AML-193 (cell line): ENCODE data around the gene PCBP1.
"Not testable (repeated sequence)": the region's sequence is repeated elsewhere in the genome, so short reads cannot be mapped to it uniquely, and the experiment has no call there.

Experiments used
- DNase-seq, 2 experiments: peaks; one replicate each; lab custom pipeline; 2025; lab: John Stamatoyannopoulos, UW

The PCBP1 gene

DNA sequence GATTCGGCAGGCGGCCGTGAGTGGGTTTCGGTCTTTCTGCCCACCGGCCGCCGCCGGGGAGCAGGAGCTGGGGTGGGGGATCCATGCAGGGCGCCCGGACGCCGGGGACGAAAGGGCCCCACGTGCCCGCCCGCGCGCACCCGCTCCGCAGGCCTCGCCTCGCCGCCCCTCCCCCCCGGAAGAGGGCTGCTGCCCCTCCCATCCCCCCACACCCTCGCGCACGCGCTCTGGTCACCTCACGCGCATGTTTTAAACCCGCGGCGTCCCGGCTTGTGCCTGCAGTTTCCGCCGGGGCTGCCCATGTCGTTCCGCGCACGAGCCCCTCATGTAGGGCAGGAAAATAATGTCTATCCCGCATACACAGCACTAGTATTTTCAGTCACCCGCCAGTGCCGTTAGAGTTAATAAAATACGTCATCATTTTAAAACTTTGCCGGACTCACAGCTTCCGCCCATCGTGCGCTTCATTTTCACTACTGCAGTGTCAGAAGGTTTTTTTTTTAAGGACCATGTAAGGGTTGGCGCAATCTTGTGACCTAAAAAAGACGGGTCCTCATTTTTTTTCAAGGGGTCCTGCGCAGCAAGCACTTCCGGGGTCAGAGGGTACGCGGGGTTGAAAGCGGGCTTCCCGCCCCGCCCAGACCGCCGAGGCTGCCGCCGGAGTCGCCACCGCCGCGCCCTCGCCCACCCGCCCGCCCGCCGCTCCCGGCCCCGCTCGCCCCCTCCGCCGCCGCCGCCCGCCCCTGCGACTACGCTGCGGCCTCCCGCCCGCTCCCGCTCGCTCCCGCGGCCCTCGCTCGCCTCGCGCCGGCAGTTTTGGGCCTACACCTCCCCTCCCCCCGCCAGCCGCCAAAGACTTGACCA is at the start of gene PCBP1:
Gene PCBP1 (plus strand): TSS at position 640 of the 864 bp plus-strand sequence. CDS start 267 bp downstream, outside the sequence.
- DNase-seq: peak; percentile 81 to 88

DNA sequence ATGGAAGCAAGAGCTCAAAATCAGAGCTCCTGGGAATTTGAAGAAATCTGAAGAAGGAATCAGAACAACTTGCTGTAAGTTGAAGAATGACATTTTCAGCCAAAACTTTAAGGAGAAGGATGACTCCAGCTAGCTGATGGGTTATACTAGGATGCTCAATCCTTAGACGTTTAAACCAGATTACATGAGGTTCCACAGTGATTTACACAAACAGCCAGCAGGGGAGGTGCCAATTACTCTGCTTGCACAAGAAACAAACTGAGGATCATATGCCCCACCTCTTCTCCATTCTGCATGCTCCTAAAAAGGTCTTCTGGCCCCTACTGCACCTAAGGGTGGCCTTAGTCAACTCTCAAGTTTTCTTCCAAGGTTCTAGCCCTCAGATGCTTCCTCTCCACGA is 47.9 kb upstream of the PCBP1 start:
- DNase-seq: no peak

DNA sequence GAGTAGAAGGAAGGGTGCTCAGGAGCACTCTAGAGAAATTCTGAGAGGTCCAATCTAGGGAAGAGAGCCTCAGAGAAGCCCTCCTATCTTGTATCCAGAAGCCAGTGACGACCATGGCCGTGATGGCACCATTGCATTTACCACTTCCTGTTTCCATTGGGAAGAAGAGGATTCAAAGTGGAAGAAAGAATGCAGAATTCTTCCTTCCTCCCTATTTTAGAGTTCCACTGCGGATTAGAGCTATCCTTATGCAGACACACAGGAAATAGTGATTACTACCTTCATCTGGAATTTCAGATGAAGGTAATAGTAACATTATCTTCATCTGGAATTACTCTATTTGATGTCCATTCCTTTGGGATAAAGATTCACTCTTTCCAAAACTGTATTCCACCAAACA is 45.6 kb upstream of the PCBP1 start:
- no peak for DNase-seq

DNA sequence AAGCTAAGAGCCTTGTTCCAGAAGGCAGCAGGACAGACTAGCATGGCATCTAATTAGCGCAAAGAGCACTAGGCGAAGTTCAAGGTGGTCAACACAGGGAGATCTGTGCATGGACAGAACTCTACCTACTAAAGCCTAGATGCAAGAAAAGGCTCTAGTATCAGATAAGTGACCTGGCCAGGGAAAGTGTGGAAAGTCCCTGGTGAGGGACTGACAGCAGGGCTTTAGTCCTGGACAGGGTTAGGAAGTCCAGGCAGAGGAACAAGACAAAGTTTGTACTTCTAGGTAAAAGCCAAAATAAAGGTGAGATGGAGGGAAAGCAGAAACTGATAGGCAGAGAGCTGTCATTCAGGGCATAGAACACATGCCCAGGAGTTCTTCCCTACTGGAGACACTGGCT is 45.0 kb upstream of the PCBP1 start:
- DNase-seq: no peak

DNA sequence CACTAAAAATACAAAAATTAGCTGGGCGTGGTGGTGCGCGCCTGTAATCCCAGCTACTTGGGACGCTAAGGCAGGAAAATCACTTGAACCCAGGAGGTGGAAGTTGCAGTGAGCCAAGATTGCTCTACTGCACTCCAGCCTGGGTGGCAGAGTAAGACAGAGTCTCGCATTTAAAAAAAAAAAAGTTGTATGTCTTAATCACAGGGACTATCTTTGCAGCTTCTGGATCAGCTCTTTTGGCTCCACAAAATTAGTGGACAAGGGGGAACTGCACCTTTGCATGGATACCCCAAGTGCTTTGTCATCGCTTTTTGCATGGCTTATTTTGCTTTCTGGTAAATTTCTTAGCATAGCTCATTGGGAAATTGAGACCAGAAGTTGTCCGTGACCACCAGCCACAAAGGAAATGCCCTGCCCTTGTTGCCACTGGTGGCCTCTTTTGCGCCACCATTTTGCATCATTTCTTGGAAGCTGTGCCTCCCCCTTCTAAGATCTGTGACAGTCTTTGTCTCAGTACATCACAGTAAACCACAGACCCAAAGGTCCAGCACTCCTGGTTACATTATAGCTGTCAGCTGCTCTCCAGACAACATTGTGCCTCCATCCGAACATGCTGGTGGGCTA is 43.9 kb upstream of the PCBP1 start:
- peak; percentile 30 to 53 for DNase-seq

DNA sequence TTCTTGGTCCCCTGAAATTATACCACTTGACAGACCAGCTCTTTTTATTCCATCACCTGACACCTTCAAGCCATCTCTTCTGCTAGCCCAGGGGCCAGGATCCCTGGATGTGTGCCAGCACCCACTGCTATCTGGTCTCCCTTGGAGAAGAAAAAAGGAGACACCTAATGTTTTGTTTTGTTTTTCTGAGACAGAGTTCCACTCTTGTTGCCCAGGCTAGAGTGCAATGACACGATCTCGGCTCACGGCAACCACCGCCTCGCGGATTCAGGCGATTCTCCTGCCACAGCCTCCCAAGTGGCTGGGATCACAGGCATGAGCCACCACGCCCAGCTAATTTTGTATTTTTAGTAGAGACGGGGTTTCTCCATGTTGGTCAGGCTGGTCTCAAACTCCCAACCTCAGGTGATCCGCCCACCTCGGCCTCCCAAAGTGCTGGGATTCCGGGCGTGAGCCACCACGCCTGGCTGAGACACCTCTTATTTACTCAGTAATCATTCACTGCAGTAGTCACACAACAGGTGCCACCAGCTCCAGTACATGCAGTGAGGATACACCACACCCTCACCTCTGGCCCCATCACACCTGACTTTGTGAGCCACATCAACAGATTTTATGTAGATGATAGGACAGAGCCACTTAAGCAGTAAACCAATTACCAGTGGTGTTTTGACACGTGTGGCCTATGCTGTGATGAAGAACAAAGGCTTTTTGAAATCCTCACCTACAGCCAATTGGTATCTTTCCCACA is 42.8 kb upstream of the PCBP1 start:
- no peak for DNase-seq

DNA sequence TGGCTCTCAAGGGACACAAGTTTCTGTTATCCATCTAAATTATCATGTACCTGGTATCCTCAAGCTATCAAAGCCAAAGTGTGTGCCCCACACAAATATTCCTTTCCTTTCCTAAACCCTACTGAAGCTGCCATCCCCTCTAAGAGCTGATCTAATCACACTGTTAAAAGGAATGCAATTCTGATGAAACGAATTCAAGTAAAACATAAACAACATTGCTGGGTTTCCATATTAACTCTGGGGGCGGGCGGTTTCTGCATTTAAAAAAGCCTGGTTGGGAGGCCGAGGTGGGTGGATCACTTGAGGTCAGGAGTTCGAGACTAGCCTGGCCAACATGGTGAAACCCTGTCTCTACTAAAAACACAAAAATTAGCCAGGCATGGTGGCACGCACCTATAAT is 41.9 kb upstream of the PCBP1 start:
- DNase-seq: no peak

DNA sequence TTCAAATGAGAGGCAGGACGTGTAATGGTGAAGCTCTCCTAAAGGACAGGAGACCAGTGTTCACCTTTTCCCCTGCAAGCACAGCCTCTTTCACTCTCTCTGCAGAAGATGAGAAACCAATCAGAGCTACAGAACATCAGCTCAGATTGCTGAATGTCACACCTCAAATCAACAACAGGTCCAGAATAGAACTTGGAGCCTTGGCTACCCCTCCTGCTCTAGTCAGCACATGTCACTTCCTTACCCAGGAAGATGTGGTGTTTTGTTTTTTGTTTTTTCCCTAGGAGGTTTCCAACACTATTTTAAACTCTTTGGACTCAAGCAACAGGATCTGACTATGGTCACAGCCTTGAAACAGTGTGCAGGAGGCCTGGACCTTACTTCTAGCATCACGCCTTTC is 41.3 kb upstream of the PCBP1 start:
- no peak for DNase-seq

DNA sequence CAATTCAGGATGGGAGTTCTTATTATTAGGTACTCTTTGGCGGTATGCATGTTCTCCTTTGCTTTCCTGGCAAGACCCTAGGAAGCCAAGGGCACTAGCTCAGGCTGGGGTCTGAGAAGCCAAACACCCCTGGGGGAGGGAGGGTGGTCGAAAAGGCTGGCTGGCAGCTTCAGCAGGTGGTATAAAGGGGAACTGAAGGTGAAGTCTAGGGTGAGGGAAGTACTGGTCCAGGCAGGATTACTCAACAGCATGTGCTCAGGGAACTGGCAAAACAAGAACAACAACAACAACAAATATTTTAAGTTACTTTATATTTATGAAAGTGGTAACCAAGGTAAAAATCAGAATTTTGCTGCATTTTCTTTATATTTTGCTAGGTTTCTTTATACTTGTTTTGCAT is 40.7 kb upstream of the PCBP1 start:
- DNase-seq: no peak

DNA sequence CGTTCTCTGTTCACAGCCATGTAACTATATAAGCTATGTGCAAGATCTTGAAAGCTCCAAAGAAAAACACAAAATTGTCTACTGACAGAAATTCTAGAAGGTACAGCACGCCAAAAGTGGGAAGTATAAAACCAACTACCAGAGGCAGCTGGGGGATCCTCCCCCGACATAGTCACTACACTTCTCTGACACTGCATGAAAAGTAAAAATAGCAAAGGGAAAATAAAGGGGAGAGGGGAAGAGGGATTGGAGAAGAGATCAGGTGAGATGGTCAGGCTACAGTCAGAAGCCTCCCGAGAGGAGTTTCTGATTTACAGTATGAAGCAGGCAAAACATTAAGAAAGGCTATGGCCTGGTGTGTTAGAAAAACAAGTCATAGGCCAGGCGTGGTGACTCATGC is 39.8 kb upstream of the PCBP1 start:
- DNase-seq: no peak

DNA sequence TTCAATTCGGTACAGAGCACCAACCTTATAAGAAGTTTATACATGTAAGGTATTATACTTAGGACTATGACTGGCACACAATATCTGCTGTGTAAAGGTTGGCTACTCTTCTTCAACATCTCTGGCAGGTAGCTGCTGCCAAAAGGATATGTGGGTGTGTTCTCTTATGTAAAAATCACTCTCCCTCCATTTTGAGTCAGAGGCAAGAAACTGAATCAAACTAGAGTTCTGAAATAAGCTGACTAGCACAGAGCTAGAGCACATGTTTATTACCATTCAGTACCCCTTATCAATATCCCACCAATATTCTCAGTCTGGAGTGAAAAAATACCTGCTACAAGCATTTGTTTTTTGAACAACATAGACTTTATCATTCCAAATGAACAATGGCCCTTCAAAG is 38.0 kb upstream of the PCBP1 start:
- DNase-seq: no peak

DNA sequence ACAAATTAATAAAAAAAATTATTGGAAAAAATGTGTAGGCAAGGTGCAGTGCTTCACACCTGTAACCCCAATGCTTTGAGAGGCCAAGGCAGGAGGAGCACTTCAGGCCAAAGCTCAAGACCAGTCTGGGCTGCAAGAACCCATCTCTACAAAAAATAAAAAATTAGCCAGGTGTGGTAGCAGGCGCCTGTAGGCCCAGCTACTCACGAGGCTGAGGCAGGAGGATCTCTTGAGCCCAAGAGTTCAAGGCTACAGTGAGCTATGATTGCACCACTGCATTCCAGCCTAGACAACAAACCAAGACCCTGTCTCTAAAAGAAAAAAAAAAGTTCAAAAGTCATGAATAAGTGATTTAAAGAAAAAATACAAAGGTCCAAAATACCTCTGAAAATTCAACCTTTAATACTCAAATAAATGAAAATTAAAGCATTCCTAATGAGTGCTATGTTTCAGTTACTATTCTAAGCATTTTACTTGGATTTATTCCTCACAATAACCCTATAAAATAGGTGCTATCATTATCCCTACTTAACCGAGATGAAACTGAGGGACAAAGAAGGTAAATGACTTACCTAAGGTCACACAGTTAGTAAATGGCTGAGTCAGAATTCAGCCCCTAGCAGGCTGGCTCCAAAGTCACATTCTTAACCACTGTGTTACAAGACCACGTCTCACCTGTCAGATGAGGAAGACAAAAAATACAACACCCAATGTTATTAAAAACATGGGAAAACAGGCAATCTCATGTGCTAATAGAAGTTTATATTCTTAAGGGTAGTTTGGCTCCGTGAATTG is 36.4 kb upstream of the PCBP1 start:
- DNase-seq: no peak

DNA sequence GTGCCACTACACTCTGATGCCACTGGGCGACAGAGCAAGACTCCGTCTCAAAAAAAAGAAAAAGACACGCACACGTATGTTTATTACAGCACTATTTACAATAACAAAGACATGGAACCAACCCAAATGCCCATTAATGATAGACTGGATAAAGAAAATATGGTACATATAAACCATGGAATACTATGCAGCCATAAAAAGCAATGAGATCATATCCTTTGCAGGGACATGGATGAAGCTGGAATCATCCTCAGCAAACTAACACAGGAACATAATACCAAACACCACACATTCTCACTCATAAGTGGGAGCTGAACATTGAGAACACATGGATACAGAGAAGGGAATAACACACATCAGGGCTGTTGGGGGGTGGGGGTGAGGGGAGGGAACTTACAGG is 32.0 kb upstream of the PCBP1 start:
- DNase-seq: not testable (repeated sequence)

DNA sequence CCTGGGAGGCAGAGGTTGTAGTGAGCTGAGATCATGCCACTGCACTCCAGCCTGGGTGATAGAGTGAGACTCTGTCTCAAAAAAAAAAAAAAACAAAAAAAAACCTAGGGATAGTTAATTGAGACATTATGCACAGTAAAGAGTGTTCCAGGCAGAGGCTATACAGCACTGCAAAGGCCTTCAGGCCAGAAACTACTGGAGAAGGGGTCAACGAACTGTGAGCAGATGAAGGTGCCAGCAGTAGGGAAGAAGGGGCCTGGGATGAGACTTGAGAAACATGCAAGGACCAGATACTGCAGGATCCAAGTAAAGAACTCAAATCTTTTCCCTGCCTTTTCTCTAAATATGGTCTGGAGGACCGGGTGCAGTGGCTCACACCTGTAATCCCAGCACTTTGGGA is 26.0 kb upstream of the PCBP1 start:
- DNase-seq: no peak

DNA sequence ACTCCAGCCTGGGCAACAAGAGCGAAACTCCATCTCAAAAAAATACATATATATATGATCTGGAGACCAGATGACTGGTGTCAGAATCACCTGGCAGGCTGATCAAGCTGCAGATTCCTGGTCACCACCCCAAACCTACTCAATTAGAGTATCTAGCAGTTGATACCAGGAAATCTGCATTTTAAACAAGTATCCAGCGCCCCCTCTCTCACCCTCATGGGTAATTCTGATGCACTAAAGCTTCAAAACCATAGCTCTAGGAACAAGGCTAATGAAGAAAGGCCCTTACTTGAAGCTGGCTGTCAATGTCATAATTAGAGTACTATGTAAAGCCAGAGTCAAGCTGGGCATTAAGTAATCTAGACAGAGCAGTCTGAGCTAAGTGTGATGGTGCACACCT is 25.0 kb upstream of the PCBP1 start:
- no peak for DNase-seq

DNA sequence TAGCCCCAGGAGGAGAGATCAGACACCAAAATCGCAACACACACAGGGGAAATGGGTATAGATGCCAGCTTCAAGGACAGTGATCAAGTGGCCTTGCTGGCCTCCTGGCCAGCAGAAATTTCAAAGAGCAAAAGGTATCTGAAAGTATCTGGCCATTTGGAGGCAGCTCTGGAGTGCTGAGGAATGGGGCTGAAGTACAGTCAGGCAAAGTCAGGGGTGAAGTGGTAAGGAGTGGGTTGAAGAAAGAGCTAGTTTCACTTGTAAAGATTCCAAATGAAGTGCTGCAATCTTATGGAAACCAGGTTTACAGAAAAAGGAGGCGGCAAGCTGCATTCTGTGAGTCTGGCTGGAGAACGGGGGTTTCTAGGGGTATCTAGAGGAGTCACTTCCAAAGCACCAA is 19.2 kb upstream of the PCBP1 start:
- no peak for DNase-seq

DNA sequence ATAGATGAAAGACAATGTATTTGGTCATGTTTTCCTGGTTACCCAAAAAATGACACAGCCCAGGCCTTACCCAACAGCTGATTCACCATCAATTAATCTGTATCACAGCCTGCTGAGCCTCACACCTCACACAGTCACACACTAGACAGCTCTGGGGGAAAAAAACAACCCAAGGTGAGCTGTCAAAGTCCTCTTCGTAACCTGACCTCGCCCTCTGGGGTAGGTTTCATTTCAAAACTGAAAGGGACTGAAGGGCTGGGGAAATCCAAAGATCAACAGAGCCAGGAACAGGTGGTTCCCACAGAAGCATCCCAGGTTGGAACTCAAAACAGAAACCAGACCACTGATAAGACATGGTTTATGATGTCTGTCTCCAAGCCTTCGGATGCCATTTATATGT is 18.2 kb upstream of the PCBP1 start:
- no peak for DNase-seq

DNA sequence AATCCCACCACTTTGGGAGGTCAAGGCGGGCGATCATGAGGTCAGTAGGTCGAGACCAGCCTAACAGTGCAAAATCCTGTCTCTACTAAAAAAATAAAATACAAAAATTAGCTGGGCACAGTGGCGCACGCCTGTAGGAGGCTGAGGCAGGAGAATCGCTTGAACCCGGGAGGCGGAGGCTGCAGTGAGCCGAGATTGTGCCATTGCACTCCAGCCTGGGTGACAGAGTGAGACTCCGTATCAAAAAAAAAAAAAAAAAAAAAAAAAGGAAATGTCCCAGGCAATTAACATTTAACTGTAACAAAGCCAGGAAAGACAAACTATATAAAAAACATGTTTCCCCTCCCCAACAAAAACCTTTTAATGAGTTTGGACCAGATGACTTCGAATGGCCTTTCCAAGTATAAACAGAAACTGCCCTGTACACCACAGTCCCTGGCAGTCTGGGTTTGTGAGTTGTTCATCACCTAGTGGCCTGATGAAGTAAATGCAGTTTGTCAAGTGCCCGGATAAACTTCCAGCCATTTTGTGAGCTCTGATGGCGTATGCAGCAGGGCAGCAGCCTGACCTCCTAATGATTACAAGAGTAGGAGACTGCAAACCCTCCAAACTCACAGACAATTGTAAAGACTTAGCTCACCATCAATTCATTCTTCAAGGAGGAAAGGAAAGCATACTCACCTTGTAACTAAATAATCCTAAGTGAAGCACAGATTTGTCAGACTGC is 16.6 kb upstream of the PCBP1 start:
- DNase-seq: peak; percentile 79 to 82

DNA sequence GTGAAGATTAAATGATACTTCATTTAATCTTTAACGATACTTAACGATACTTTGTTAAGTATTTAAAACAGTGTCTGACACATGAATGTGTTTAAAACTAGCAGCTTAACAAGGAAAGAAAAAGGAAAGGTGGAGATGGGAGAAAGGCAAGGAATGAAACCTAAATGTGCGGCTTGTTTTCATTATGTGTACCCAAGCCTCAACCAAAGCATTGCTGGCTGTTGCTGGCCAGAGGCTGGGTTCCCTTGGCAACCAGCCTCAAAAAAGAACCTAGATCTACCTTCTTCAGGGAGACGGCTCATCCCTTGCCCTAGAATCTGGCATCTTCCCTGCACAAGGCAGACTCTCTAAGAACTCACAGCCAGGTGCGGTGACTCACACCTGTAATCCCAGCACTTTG is 13.8 kb upstream of the PCBP1 start:
- DNase-seq: no peak

DNA sequence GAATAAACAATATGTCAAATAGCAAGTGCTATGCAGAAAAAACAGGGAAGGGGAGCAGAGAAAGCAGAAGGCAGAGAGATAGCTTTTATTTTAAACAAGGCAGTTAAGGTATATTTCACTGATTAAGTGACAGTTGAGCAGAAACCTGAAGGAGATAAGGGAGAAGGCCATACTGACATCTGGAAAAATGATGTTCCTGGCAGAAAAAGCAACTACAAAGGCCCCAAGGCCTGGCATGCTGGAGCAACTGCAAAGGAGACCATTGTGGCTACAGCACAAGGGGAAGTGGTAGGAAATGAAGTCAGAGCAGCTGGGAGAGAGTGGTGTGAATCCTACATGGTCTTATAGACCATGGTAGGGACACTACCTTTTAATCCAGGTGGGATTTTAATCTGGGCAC is 8.9 kb upstream of the PCBP1 start:
- DNase-seq: peak; percentile 48 to 53

DNA sequence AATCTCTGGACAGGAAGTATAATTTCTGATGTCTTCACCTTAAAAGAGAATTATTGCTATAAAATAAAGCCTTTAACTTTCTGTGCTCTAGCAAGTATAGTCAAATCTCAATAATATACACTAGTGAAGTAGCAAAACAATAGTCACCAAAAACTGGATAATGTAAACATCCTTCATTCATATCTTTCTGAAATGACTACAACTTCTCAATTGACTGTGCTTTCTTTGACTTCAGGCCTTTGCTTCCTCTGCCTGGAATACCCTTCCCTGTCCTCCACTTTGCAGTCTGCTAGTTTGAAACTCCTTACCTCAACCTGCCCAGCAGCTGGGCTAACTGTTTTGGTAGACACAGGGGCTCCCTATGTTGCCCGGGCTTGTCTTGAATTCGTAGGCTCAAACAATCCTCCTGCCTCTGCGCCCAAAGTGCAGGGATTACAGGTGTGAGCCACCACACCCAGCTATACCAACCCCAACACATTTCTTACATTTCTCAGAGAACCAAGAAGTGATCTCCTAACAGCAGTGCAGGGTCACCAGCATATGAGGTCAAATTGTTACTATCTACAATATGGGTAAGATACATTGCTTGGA is 6.6 kb upstream of the PCBP1 start:
- no peak for DNase-seq
